ENCODE measurements around the gene MIER1. TPM values are rescaled to one million over a fixed set of nuclear protein-coding genes. Genes with fewer than 3 reads are reported as not detected.
A peak's percentile ranks its signal among the peaks of the same experiment; 100 is the strongest.
"Not testable (repeated sequence)": the region's sequence is repeated elsewhere in the genome, so short reads cannot be mapped to it uniquely, and the experiment has no call there.

MIER1 gene
- 29.0 and 31.4 TPM in 2 replicates for total RNA-seq
- long read RNA-seq, full-length matches to known transcripts, result 5 of 17 reads
- long read RNA-seq, partial matches to known transcripts, result 4 of 17 reads
- long read RNA-seq, other reads (novel, unspliced or antisense), result 8 of 17 reads

DNA sequence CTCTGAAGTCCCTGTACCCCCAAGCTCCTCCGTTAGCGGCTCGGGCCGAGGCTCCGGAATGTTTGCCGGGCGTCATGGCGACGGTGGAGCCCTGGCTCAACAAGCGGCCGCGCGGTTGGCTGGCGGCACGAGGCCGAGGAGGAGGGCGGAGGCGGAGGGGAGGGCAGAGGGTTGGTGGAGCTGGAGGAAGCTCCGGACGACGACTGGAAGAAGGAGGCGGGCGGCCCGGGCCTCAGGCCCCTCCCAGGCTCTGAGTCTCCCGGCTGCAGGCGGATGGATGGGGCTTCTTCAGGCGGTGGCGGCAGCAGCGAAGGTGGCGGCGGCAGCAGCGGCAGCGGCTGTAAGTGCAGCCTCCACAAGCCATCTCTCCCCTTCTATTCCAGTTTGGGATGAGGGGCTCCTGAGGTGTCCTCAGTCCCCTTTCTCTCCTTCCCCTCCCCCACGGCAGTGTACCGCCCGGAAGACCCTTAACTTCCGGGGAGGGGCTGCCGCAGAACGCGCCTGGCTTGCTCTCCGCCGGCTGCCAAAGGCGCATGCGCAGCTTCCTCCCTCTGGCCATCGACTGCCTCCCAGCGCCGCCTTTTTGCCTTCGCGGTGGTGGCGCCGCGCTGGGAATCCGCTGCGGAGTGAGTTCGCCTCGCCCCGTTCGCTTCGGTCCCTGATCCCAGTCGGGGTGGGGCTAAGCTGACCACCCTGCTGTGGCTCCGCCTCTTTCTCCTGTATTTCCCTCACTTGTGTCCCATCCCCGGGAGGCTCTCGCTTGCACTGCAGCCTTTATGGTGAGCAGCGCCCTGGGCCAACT, at the start of gene MIER1, which contains the start of gene DNAI4:
TSS of gene MIER1 (plus strand) at position 235 of the 802 bp plus-strand sequence. CDS start at position 274, 39 bp downstream.
TSS of gene DNAI4 (minus strand) at position 101 of the 802 bp plus-strand sequence. CDS start at position 76, 25 bp downstream.
- TF ChIP-seq, protein P1, sequence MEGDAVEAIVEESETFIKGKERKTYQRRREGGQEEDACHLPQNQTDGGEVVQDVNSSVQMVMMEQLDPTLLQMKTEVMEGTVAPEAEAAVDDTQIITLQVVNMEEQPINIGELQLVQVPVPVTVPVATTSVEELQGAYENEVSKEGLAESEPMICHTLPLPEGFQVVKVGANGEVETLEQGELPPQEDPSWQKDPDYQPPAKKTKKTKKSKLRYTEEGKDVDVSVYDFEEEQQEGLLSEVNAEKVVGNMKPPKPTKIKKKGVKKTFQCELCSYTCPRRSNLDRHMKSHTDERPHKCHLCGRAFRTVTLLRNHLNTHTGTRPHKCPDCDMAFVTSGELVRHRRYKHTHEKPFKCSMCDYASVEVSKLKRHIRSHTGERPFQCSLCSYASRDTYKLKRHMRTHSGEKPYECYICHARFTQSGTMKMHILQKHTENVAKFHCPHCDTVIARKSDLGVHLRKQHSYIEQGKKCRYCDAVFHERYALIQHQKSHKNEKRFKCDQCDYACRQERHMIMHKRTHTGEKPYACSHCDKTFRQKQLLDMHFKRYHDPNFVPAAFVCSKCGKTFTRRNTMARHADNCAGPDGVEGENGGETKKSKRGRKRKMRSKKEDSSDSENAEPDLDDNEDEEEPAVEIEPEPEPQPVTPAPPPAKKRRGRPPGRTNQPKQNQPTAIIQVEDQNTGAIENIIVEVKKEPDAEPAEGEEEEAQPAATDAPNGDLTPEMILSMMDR (conservative IDR thresholded peaks at IDR 0.05), result peak; percentile 41
- DNase-seq (ENCODE audit: low read depth, low spot score), result peak; percentile 94
- H3K4me3 Mint-ChIP-seq, result peak within 1 kb of the TSS; percentile 99
- no peaks in the 10 kb centered on the region for H3K9me3 Mint-ChIP-seq
- H3K36me3 Mint-ChIP-seq (ENCODE audit: low read depth), result no peaks in the 10 kb centered on the region
- peaks cover 40% of the 10 kb centered on the region for H3K4me1 Mint-ChIP-seq
- H3K27me3 Mint-ChIP-seq (ENCODE audit: low read depth), result no peaks in the 10 kb centered on the region
- peak within 1 kb of the TSS; percentile 98 for H3K27ac Mint-ChIP-seq (ENCODE audit: unreplicated experiment)

- Mint-ChIP-seq H3K27me3 (ENCODE audit: low read depth) (no peaks in the 10 kb centered on the region), H3K4me3 (no peak overlapping the region), H3K27ac (ENCODE audit: unreplicated experiment) (no peak overlapping the region), H3K9me3 (peaks cover 12% of the 10 kb centered on the region), H3K4me1 (no peaks in the 10 kb centered on the region), H3K36me3 (ENCODE audit: low read depth) (peaks cover 3% of the 10 kb centered on the region)
- no peak for DNase-seq (ENCODE audit: low read depth, low spot score)
- TF ChIP-seq, protein P1 (conservative IDR thresholded peaks at IDR 0.05), result no peak
Measured at GRCh38 chr1:66876664-66877063, 48.1 kb upstream of the MIER1 start.

- Mint-ChIP-seq H3K27ac (ENCODE audit: unreplicated experiment) (no peak overlapping the region), H3K4me3 (no peak overlapping the region), H3K27me3 (ENCODE audit: low read depth) (no peaks in the 10 kb centered on the region), H3K9me3 (peaks cover 2% of the 10 kb centered on the region), H3K4me1 (no peaks in the 10 kb centered on the region), H3K36me3 (ENCODE audit: low read depth) (peaks cover 9% of the 10 kb centered on the region)
- no peak for DNase-seq (ENCODE audit: low read depth, low spot score)
- TF ChIP-seq, protein P1 (conservative IDR thresholded peaks at IDR 0.05), result no peak
Measured at GRCh38 chr1:66889030-66889429, 35.8 kb upstream of the MIER1 start.

GRCh38 chr1:66890621-66891020, 34.2 kb upstream of the MIER1 start:
- H3K27me3 Mint-ChIP-seq (ENCODE audit: low read depth), result no peaks in the 10 kb centered on the region
- DNase-seq (ENCODE audit: low read depth, low spot score), result no peak
- TF ChIP-seq, protein P1 (conservative IDR thresholded peaks at IDR 0.05), result no peak
- H3K9me3 Mint-ChIP-seq, result peaks cover 2% of the 10 kb centered on the region
- no peak overlapping the region for H3K4me3 Mint-ChIP-seq
- peaks cover 9% of the 10 kb centered on the region for H3K36me3 Mint-ChIP-seq (ENCODE audit: low read depth)
- H3K27ac Mint-ChIP-seq (ENCODE audit: unreplicated experiment), result no peak overlapping the region
- H3K4me1 Mint-ChIP-seq, result no peaks in the 10 kb centered on the region

DNA sequence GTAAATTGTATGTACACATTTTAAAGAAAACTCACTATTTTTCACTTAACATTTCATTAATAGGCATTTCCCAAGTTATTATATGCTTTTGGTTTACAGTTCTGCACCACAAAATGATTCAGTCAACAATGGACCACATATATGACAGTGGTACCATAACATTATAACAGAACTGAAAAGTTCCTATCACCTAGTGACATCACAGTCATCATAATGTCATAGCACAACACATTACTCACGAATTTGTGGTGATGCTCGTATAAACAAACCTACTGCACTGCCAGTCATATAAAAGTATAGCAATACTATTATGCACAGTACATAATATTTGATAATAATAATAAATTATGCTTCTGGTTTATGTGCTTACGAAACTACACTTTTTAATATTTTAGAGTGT, 31.1 kb upstream of the MIER1 start:
- no peak for DNase-seq (ENCODE audit: low read depth, low spot score)
- Mint-ChIP-seq H3K27me3 (ENCODE audit: low read depth) (no peaks in the 10 kb centered on the region), H3K27ac (ENCODE audit: unreplicated experiment) (no peak overlapping the region), H3K4me1 (no peaks in the 10 kb centered on the region), H3K4me3 (no peak overlapping the region), H3K9me3 (no peaks in the 10 kb centered on the region), H3K36me3 (ENCODE audit: low read depth) (peaks cover 12% of the 10 kb centered on the region)
- TF ChIP-seq, protein P1 (conservative IDR thresholded peaks at IDR 0.05), result no peak

- not testable (repeated sequence) for H3K27ac Mint-ChIP-seq (ENCODE audit: unreplicated experiment); DNase-seq (ENCODE audit: low read depth, low spot score); H3K4me3 Mint-ChIP-seq; H3K9me3 Mint-ChIP-seq; H3K4me1 Mint-ChIP-seq; H3K27me3 Mint-ChIP-seq (ENCODE audit: low read depth)
- peaks cover 18% of the 10 kb centered on the region for H3K36me3 Mint-ChIP-seq (ENCODE audit: low read depth)
Measured at GRCh38 chr1:66915203-66915602, 9.6 kb upstream of the MIER1 start.
